WERI-Rb-1 (cell line): ENCODE data around the gene NSFL1C.

ENCODE experiments used
- DNase-seq: peaks from one replicate; pipeline ENCODE4 v3.0.0-alpha.2; 2020
- H3K27ac ChIP-seq: fragments of 250-450 bp; sonication (Bioruptor Pico); 2 replicates; pipeline ENCODE4 v1.5.1; 2020; ENCODE audit warnings: mild to moderate bottlenecking, moderate library complexity
- H3K27me3 ChIP-seq: fragments of 250-450 bp; sonication (Bioruptor Pico); 2 replicates; pipeline ENCODE4 v1.5.1; 2021; ENCODE audit warnings: mild to moderate bottlenecking, low read depth, moderate library complexity; ENCODE audit not compliant: insufficient read depth, severe bottlenecking
- H3K36me3 ChIP-seq: fragments of 250-450 bp; sonication (Bioruptor Pico); 2 replicates; pipeline ENCODE4 v1.5.1; 2020; ENCODE audit warnings: mild to moderate bottlenecking, moderate library complexity
- H3K4me3 ChIP-seq: 2 replicates; pipeline ENCODE4 v1.5.1; 2011; ENCODE audit warnings: low read depth, mild to moderate bottlenecking, control low read depth, low read length
- H3K9me3 ChIP-seq: fragments of 250-450 bp; sonication (Bioruptor Pico); 2 replicates; pipeline ENCODE4 v1.5.1; 2021; ENCODE audit warnings: mild to moderate bottlenecking, moderate library complexity; ENCODE audit not compliant: severe bottlenecking
- CTCF ChIP-seq: IDR thresholded peaks from 2 replicates; pipeline ENCODE4 v1.5.1; 2011; ENCODE audit warnings: low read depth, mild to moderate bottlenecking, control low read depth, inconsistent platforms, low read length

NSFL1C gene

GRCh38 chr20:1440024-1440423, 26.6 kb downstream of the NSFL1C start:
- DNase-seq: peak; percentile 29
- peak; percentile 58 for TF ChIP-seq CTCF
- Histone ChIP-seq H3K4me3 (no peak overlapping the region), H3K27ac (no peak overlapping the region), H3K36me3 (peaks cover 27% of the 10 kb centered on the region), H3K9me3 (no peaks in the 10 kb centered on the region), H3K27me3 (no peaks in the 10 kb centered on the region)

- H3K4me3 ChIP-seq: no peak overlapping the region
- peaks cover 11% of the 10 kb centered on the region for H3K36me3 ChIP-seq
- no peaks in the 10 kb centered on the region for H3K27me3 ChIP-seq
- no peaks in the 10 kb centered on the region for H3K9me3 ChIP-seq
- no peak for DNase-seq
- no peak for TF ChIP-seq CTCF
- no peak overlapping the region for H3K27ac ChIP-seq
These were observed 28.3 kb downstream of the NSFL1C start for GRCh38 chr20:1438361-1438760.

GRCh38 chr20:1437235-1437904, 29.3 kb downstream of the NSFL1C start:
- no peaks in the 10 kb centered on the region for H3K9me3 ChIP-seq
- no peak overlapping the region for H3K4me3 ChIP-seq
- H3K36me3 ChIP-seq: peaks cover 7% of the 10 kb centered on the region
- TF ChIP-seq CTCF: peak; percentile 92
- peak; percentile 71 for DNase-seq
- no peak overlapping the region for H3K27ac ChIP-seq
- H3K27me3 ChIP-seq: no peaks in the 10 kb centered on the region

GRCh38 chr20:1436263-1436662, 30.4 kb downstream of the NSFL1C start:
- Histone ChIP-seq H3K27ac (no peak overlapping the region), H3K27me3 (no peaks in the 10 kb centered on the region), H3K9me3 (no peaks in the 10 kb centered on the region), H3K36me3 (no peaks in the 10 kb centered on the region; the same call in 1 of the 2 replicates), H3K4me3 (no peak overlapping the region)
- no peak for DNase-seq
- TF ChIP-seq CTCF: no peak

GRCh38 chr20:1435337-1435699, 31.3 kb downstream of the NSFL1C start:
- no peaks in the 10 kb centered on the region; the same call in 1 of the 2 replicates for H3K36me3 ChIP-seq
- no peaks in the 10 kb centered on the region for H3K27me3 ChIP-seq
- DNase-seq: no peak
- H3K4me3 ChIP-seq: no peak overlapping the region
- H3K9me3 ChIP-seq: no peaks in the 10 kb centered on the region
- H3K27ac ChIP-seq: no peak overlapping the region
- no peak for TF ChIP-seq CTCF
